ENCODE measurements around the gene DDR2.
A peak's percentile ranks its signal among the peaks of the same experiment; 100 is the strongest.
"Not testable (repeated sequence)": the region's sequence is repeated elsewhere in the genome, so short reads cannot be mapped to it uniquely, and the experiment has no call there.

The DDR2 gene

DNA sequence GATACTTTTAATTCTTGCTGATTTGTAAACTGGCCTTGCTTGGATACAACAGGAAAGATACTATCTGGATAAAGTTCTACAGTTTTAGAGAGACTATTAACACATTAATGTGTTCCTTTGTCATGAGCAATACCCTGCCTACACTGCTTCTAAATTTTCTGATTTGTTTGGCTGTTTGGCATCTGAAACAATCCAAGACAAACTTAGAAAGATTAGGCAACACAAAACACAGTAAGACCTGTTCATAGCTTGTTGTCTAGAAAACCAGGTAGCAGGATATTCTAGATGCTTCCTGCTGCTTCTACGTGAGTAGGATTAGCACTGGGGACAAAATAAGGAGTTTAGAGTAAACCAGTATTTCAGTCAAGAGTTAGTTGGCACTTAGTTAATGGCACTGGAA, 152.7 kb downstream of the DDR2 start:
- not testable (repeated sequence) for H3K27me3 ChIP-seq (replicated peaks; ENCODE audit: control insufficient read depth, insufficient read depth, low read length); H3K9me3 ChIP-seq (ENCODE audit: control insufficient read depth, low read length); H3K4me3 ChIP-seq (ENCODE audit: low read length); H3K9ac ChIP-seq (ENCODE audit: low read length); H3K4me1 ChIP-seq (ENCODE audit: control insufficient read depth, insufficient read depth, low read length); DNase-seq (ENCODE audit: low read depth)
- peaks cover 36% of the 10 kb centered on the region for H3K36me3 ChIP-seq (ENCODE audit: control insufficient read depth, insufficient read depth, low read length, severe bottlenecking)

DNA sequence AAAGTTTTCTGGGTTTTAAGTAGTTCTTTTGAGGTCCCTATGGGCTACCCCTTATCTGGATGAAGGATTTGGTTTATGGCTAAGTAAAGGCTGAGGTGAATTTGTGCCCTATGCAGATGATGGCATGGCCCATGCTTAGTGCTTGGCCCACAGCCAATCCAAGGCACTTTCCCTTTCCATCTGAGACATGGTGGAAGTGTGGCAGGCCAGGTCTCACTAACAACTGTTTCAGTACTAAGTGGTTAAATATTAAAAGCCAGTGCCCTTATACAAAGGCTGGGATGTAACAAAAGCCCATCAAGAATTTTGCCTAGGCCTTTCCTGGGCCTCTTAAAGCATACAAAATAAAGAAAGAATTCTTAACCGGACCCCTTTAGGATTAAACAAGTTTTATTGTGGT, 156.5 kb downstream of the DDR2 start:
- H3K9me3 ChIP-seq (ENCODE audit: control insufficient read depth, low read length); H3K4me1 ChIP-seq (ENCODE audit: control insufficient read depth, insufficient read depth, low read length); H3K4me3 ChIP-seq (ENCODE audit: low read length); H3K36me3 ChIP-seq (ENCODE audit: control insufficient read depth, insufficient read depth, low read length, severe bottlenecking); H3K27me3 ChIP-seq (replicated peaks; ENCODE audit: control insufficient read depth, insufficient read depth, low read length); DNase-seq (ENCODE audit: low read depth); H3K9ac ChIP-seq (ENCODE audit: low read length): not testable (repeated sequence)

DNA sequence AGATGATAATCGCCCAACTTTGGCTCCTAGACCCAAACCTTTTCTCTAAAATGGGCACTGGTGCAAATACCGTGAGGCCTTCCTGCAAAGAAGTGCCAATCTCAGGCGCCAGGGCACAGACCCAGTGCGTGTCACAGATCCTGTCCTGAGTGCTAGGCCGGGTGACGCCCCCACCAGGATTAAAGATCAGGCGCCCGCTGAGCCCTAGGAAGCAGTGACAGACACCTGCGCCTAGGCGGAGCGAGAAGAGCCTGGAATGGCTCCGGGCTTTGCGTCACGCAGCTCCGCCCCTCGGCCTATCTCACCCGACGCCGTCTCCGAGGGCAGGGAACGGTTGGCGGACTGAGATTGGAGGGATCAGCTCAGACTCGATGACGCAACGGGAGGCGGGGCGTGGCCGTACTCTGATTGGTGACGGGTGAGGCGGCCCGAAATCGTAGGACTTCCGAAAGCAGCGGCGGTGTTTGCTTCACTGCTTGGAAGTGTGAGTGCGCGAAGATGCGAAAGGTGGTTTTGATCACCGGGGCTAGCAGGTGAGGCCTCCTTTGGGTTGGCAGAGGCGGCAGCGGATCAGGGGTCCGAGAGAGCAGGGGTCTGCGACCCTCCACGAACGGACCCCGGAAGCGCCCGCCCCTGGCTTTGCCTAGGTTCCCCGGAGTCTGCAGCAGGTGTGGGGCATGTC, 158.2 kb downstream of the DDR2 start, which contains the start of gene HSD17B7:
Gene HSD17B7 (plus strand): TSS at position 400 of the 682 bp plus-strand sequence. CDS start 99 bp downstream, at position 499.
- H3K9me3 ChIP-seq (ENCODE audit: control insufficient read depth, low read length); H3K27me3 ChIP-seq (replicated peaks; ENCODE audit: control insufficient read depth, insufficient read depth, low read length); H3K4me1 ChIP-seq (ENCODE audit: control insufficient read depth, insufficient read depth, low read length); H3K36me3 ChIP-seq (ENCODE audit: control insufficient read depth, insufficient read depth, low read length, severe bottlenecking): not testable (repeated sequence)
- peak; percentile 72 for DNase-seq (ENCODE audit: low read depth)
- peak within 1 kb of the TSS; percentile 54 for H3K9ac ChIP-seq (ENCODE audit: low read length)
- H3K4me3 ChIP-seq (ENCODE audit: low read length), result peak within 1 kb of the TSS; percentile 77

DNA sequence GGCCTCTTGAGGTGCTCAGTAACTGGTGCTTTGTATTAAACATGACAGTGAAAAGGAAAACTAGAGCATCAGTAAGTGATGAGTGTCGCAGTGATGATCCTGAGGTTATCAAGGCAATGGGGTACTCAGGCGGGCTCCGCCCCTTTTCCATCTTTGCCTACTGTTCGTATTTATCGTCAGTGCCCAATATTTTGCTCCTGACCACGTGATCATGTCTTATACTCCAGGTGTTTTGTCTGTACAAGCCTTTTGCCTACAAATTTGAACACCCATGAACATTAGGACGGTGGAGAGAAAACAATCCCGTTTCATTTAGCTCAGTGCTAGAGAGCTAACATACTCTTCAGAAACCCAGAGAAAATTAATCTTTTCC, 158.7 kb downstream of the DDR2 start:
- H3K27me3 ChIP-seq (replicated peaks; ENCODE audit: control insufficient read depth, insufficient read depth, low read length); H3K4me1 ChIP-seq (ENCODE audit: control insufficient read depth, insufficient read depth, low read length); H3K9me3 ChIP-seq (ENCODE audit: control insufficient read depth, low read length); H3K36me3 ChIP-seq (ENCODE audit: control insufficient read depth, insufficient read depth, low read length, severe bottlenecking): not testable (repeated sequence)
- peak; percentile 30 for DNase-seq (ENCODE audit: low read depth)
- H3K4me3 ChIP-seq (ENCODE audit: low read length), result peak overlapping the region; percentile 77
- H3K9ac ChIP-seq (ENCODE audit: low read length), result peak overlapping the region; percentile 54

DNA sequence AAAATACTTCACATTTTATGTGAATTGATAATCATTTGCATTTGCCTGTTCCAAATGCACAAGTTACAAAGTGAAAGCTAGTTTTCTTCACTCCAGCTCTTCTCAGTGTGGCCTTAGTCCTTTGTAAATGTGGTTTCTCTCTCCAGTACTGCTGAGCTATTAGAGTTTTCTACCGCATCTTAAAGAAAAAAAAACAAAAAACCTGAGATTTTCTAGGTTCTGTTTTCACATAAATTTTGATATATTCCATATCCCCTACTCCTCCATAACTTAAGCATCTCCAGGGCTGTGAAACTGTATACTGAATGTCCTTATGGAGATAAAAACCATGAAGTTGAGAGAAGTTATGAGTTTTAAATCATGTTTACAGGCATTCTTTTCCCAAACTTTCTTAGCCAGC, 162.0 kb downstream of the DDR2 start:
- H3K27me3 ChIP-seq (replicated peaks; ENCODE audit: control insufficient read depth, insufficient read depth, low read length); H3K9ac ChIP-seq (ENCODE audit: low read length); DNase-seq (ENCODE audit: low read depth); H3K9me3 ChIP-seq (ENCODE audit: control insufficient read depth, low read length); H3K36me3 ChIP-seq (ENCODE audit: control insufficient read depth, insufficient read depth, low read length, severe bottlenecking); H3K4me3 ChIP-seq (ENCODE audit: low read length): not testable (repeated sequence)
- H3K4me1 ChIP-seq (ENCODE audit: control insufficient read depth, insufficient read depth, low read length), result peaks cover 14% of the 10 kb centered on the region

DNA sequence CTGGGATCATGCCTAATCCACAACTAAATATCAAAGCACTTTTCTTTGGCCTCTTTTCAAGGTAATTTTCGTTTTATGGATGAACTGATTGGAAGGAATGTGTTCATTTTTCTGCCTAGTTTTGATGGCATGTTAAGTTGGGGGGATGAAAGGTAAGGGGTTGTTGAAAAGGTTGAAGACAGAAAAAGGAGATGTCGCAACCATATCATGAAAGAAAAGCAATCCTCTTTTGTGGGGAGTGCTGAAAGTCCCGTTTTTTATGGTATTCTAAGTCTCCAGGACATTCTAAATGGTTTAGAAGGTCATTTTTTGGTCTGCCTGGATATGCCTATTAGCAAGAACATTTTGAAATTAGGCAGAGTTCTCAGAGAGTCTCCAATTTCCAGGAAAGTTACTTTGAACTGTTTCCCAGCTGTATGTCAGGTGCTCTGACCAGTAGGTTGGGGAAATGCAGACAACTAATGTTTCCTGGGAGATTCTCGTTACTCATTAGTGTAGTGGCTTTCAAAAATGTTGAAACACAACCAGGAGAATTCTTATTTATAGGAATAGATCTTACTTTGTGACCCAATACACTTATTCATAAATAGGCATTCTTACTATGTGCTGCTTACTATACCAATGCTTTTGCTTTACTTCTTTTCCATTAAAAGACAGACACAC, 164.5 kb downstream of the DDR2 start:
- H3K27me3 ChIP-seq (replicated peaks; ENCODE audit: control insufficient read depth, insufficient read depth, low read length); H3K9ac ChIP-seq (ENCODE audit: low read length); H3K9me3 ChIP-seq (ENCODE audit: control insufficient read depth, low read length); H3K4me3 ChIP-seq (ENCODE audit: low read length); H3K4me1 ChIP-seq (ENCODE audit: control insufficient read depth, insufficient read depth, low read length): not testable (repeated sequence)
- H3K36me3 ChIP-seq (ENCODE audit: control insufficient read depth, insufficient read depth, low read length, severe bottlenecking), result peaks cover 24% of the 10 kb centered on the region
- peak; percentile 27 for DNase-seq (ENCODE audit: low read depth)

DNA sequence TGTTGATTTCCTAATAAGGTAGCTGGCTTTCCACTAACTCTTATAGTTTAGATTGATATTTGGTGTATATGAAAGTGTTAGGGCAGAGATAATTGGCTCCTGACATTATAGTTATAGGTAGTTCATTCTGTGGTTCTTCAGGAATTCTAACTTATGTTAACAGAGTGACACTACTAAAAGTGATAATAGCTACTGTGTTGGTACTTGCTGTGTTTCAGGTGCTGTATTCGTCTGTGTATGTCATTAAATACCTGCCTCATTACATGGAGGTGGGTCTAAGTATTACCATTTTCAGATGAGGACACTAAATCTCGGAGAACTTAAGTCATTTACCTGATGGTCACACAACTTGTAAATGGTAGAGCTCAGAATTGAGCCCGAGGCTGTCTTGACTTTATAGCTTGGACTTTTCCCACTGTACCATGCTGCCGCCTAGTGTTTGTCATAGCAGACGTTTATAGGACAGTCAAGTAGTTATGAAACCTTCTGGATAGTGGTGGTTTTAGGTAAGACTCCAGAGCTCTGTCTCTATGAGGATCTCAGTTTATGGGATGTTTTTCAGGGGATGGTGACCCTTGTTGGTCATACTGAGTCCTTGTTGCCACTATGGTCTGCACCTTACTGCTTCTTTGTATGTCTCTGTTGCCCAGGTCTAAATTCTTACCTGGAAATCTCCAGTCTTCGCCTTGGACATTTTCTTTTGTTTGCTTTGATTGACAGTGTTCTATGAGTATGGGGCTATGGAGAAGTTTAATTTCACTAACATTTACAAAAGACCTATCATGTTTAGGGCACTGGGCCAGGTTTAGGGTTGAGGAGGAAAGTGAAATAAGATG, 167.9 kb downstream of the DDR2 start:
- H3K9me3 ChIP-seq (ENCODE audit: control insufficient read depth, low read length); H3K27me3 ChIP-seq (replicated peaks; ENCODE audit: control insufficient read depth, insufficient read depth, low read length); H3K4me3 ChIP-seq (ENCODE audit: low read length); H3K4me1 ChIP-seq (ENCODE audit: control insufficient read depth, insufficient read depth, low read length); H3K9ac ChIP-seq (ENCODE audit: low read length): not testable (repeated sequence)
- DNase-seq (ENCODE audit: low read depth), result peak; percentile 91
- H3K36me3 ChIP-seq (ENCODE audit: control insufficient read depth, insufficient read depth, low read length, severe bottlenecking), result peaks cover 33% of the 10 kb centered on the region

DNA sequence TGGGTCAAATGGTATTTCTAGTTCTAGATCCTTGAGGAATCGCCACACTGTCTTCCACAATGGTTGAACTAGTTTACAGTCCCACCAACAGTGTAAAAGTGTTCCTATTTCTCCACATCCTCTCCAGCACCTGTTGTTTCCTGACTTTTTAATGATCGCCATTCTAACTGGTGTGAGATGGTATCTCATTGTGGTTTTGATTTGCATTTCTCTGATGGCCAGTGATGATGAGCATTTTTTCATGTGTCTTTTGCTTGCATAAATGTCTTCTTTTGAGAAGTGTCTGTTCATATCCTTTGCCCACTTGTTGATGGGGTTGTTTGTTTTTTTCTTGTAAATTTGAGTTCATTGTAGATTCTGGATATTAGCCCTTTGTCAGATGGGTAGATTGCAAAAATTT, 175.2 kb downstream of the DDR2 start:
- H3K9me3 ChIP-seq (ENCODE audit: control insufficient read depth, low read length); H3K9ac ChIP-seq (ENCODE audit: low read length); H3K27me3 ChIP-seq (replicated peaks; ENCODE audit: control insufficient read depth, insufficient read depth, low read length); DNase-seq (ENCODE audit: low read depth); H3K4me3 ChIP-seq (ENCODE audit: low read length); H3K4me1 ChIP-seq (ENCODE audit: control insufficient read depth, insufficient read depth, low read length): not testable (repeated sequence)
- H3K36me3 ChIP-seq (ENCODE audit: control insufficient read depth, insufficient read depth, low read length, severe bottlenecking), result peaks cover 29% of the 10 kb centered on the region

DNA sequence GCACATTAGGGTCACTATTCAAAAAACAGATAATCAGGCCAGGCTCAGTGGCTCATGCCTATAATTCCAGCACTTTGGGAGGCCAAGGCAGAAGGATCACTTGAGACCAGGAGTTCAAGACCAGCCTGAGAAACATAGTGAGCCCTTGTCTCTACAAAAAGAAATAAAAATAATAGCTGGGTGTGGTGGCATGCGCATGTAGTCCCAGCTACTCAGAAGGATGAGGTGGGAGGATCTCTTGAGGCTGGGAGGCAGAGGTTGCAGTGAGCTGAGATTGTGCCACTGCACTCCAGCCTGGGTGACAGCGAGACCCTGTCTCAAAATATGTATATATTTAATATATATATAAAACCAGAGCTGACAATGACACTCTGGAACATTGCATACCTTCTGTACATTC, 180.1 kb downstream of the DDR2 start:
- H3K27me3 ChIP-seq (replicated peaks; ENCODE audit: control insufficient read depth, insufficient read depth, low read length); H3K4me3 ChIP-seq (ENCODE audit: low read length); DNase-seq (ENCODE audit: low read depth); H3K36me3 ChIP-seq (ENCODE audit: control insufficient read depth, insufficient read depth, low read length, severe bottlenecking); H3K4me1 ChIP-seq (ENCODE audit: control insufficient read depth, insufficient read depth, low read length); H3K9me3 ChIP-seq (ENCODE audit: control insufficient read depth, low read length); H3K9ac ChIP-seq (ENCODE audit: low read length): not testable (repeated sequence)

DNA sequence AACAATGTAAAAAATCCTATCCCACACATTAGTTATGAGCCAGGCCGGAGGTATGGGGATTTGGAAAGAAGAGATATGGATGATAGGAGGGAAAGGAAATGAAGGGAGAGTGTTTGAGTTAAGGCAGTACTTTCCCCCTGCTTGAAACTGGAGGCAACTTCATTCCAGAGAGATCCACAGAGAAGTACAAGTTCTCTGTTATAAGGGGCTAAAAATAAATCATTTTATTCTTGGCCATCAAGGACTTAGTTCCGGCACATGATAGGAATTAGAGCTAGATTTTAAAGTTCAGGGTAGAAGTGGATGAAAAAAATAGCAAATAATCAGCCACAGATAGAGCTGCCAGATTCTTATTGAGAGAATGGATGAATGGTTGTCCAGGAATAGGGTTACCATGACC, 185.9 kb downstream of the DDR2 start:
- DNase-seq (ENCODE audit: low read depth); H3K9me3 ChIP-seq (ENCODE audit: control insufficient read depth, low read length); H3K4me1 ChIP-seq (ENCODE audit: control insufficient read depth, insufficient read depth, low read length); H3K4me3 ChIP-seq (ENCODE audit: low read length); H3K9ac ChIP-seq (ENCODE audit: low read length); H3K27me3 ChIP-seq (replicated peaks; ENCODE audit: control insufficient read depth, insufficient read depth, low read length); H3K36me3 ChIP-seq (ENCODE audit: control insufficient read depth, insufficient read depth, low read length, severe bottlenecking): not testable (repeated sequence)

DNA sequence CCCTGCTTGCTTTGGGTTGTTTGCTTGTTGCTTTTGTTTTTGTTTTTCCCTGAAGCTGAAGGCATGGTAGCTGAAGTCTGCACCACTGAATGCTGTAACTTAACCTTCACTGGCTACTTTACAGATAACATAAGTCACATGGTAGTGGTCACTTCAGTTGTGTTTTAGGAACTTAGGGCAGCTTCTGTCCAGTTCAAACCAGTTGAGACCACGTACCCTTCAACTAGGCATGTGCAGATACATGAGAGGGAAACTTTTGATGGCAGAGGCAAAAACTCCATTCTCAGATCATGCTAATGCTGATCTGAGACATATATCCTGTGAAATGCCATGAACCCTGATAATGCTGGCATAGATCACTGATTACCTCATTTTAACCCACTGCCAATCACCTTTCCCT, 186.4 kb downstream of the DDR2 start:
- not testable (repeated sequence) for H3K9me3 ChIP-seq (ENCODE audit: control insufficient read depth, low read length); H3K4me3 ChIP-seq (ENCODE audit: low read length); H3K27me3 ChIP-seq (replicated peaks; ENCODE audit: control insufficient read depth, insufficient read depth, low read length); H3K9ac ChIP-seq (ENCODE audit: low read length); H3K36me3 ChIP-seq (ENCODE audit: control insufficient read depth, insufficient read depth, low read length, severe bottlenecking); H3K4me1 ChIP-seq (ENCODE audit: control insufficient read depth, insufficient read depth, low read length); DNase-seq (ENCODE audit: low read depth)

All from adipocyte (in vitro differentiated cells).